ENCODE results near the gene VPS33A.
"Not testable (repeated sequence)": the region's sequence is repeated elsewhere in the genome, so short reads cannot be mapped to it uniquely, and the experiment has no call there.

Gene VPS33A

DNA sequence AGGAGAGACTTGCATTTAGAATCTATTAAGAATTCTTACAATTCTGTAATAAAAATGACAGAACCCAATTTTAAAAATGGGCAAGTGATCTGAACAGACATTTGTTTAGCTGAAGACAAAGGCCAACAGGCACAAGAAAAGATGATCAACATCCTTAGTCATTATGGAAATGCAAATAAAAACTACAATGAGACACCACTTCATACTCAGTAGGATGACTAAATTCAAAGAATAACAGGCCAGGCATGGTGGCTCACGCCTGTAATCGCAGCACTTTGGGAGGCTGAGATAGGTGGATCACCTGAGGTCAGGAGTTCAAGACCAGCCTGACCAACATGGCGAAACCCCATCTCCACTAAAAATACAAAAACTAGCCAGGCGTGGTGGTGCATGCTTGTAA lies 7.8 kb downstream of the VPS33A start:
- not testable (repeated sequence) for DNase-seq (ENCODE audit: low read depth in 2 of 3, low spot score in 2 of 3)

DNA sequence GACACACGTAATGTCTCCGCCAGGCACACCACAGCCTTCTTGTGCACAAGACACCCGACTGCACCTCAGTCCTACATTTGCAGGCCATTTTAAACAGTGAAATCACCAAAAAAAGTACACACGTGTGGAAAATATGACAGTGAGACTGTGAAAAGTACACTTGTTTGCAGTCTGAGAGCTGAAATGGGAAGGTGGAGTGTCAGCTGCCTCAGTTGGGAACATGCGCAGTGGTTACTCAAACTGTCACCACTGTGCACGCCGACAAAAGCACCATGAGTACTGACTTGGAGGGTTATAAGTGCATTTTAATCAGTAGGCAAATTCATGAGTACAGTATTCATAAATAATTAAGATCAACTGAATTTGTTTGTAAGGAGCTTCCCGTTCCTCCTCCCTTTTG lies 15.8 kb downstream of the VPS33A start:
- DNase-seq (ENCODE audit: low read depth in 2 of 3, low spot score in 2 of 3) = no peak

- no peak for DNase-seq (ENCODE audit: low read depth in 2 of 3, low spot score in 2 of 3)
Measured at GRCh38 chr12:122250047-122250446, 16.2 kb downstream of the VPS33A start.

- DNase-seq (ENCODE audit: low read depth in 2 of 3, low spot score in 2 of 3) = no peak
Measured at GRCh38 chr12:122245553-122245952, 20.7 kb downstream of the VPS33A start.

DNA sequence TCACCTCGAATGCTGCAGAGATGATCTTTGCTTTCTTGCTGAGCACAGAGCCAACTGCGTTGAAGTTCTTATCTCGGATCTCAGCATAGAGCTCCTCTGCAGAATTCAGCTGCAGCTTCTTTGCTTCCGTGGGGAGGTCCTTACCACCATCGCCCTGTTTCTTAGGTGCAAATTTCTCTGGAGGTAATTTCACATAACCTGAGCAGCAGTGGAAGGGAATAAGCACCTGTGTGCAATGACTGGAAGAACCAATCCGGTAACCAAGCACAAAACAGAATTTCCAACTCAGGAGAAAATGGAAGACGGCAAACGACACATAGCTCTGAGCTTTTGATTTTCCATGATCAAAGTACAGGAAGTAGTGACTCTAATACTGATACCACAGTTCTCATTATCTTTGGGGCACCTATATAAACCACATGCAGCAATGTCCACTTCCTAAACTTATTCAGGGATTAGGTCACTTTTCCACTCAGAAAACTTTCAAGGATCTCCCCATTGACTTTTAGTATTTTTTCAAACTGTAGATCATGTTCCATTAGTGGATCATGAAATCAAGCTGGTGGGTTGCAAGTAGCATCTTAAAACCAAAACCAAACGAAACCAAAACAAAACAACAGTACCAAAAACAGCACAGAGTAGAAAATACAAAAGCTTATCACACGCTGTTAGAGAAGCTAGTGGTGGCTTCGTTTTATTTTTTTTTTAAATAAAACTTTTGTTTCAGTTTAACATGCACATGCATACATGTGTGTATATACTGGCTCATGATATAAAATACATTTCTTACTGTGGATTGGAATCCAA lies 21.5 kb downstream of the VPS33A start:
- no peak for DNase-seq (ENCODE audit: low read depth in 2 of 3, low spot score in 2 of 3)

DNA sequence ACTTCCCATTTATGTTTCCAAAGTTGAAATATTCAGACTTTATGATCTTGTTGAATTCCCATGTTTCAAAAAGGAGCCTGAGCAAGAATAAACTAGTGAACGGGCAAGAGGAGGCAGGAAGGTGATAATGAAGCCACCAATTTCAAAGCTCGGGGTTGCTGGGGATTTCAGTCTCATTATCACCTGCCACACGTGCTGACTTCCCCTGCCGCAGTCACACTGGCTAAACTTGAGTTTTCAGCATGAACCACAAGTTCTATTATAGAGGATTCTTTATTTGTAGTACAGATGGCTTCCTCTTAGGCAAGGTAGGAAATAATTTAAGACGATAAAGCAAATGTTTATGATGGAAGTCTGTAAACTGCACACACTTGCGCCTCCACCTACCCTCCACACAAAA lies 22.3 kb downstream of the VPS33A start:
- no peak for DNase-seq (ENCODE audit: low read depth in 2 of 3, low spot score in 2 of 3)

- DNase-seq (ENCODE audit: low read depth in 2 of 3, low spot score in 2 of 3) = no peak
Measured at GRCh38 chr12:122238861-122239260, 27.4 kb downstream of the VPS33A start.

DNA sequence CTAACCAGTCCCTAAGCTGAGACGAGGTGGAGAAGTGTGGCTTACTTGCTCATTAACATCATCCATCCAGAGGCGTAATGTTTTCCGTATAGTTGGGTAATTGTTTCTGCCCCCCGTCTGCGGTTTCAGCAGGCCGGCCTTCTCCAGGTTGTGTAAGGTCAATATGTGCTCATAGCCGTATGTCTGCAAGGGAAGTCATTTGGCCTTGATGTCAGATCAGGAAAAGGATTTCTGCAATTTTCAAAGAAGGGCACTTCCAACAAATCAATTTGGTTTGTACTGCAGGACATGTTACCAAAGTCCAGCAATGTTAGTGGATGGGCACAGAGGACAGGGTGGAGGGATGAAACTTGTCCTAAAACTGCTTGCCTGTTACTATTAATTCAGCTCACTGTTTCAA lies 30.6 kb downstream of the VPS33A start:
- no peak for DNase-seq (ENCODE audit: low read depth in 2 of 3, low spot score in 2 of 3)

- DNase-seq (ENCODE audit: low read depth in 2 of 3, low spot score in 2 of 3) = no peak
Measured at GRCh38 chr12:122232691-122233090, 33.6 kb downstream of the VPS33A start.

DNA sequence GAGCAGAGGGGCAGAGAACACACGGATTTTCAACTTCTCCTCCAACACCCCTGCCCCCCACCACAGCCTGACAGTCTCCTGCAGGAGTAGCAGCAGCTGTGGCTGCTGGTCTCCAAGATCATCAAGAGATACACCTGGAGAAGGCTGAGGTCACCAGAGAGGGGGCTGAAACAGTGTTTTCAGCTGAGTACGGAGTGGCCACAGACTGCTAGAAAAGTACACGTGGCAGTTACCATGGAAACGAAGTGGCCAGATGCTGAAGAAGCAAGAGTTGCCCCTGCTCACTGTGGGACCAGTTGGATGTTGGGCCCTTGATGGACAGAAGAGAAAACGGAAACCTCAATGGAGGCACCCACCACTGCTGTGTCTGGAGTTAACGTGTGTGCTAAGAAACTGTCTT lies 35.5 kb downstream of the VPS33A start:
- no peak for DNase-seq (ENCODE audit: low read depth in 2 of 3, low spot score in 2 of 3)

DNA sequence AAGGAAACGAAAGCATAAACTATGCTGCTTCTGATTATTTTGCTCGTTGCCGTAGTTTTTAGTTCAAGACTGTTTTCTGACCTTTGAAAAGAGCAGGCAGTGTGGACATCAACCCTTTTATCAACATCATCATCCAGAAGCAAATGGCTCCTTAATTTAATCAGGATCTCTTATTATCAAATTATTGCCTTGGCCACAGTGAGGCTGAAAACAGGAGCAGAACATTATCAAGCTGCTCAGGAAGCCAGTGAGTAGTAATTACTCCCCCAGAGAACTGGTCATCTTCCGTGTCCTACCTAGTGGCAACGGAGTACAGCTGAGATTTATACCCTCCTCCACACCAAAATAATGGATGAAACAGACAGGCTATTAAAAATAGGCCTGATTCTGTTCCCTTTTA lies 38.2 kb downstream of the VPS33A start:
- no peak for DNase-seq (ENCODE audit: low read depth in 2 of 3, low spot score in 2 of 3)

- no peak for DNase-seq (ENCODE audit: low read depth in 2 of 3, low spot score in 2 of 3)
Measured at GRCh38 chr12:122227341-122227740, 39.0 kb downstream of the VPS33A start.

- no peak for DNase-seq (ENCODE audit: low read depth in 2 of 3, low spot score in 2 of 3)
Measured at GRCh38 chr12:122226366-122227125, 39.7 kb downstream of the VPS33A start.

DNA sequence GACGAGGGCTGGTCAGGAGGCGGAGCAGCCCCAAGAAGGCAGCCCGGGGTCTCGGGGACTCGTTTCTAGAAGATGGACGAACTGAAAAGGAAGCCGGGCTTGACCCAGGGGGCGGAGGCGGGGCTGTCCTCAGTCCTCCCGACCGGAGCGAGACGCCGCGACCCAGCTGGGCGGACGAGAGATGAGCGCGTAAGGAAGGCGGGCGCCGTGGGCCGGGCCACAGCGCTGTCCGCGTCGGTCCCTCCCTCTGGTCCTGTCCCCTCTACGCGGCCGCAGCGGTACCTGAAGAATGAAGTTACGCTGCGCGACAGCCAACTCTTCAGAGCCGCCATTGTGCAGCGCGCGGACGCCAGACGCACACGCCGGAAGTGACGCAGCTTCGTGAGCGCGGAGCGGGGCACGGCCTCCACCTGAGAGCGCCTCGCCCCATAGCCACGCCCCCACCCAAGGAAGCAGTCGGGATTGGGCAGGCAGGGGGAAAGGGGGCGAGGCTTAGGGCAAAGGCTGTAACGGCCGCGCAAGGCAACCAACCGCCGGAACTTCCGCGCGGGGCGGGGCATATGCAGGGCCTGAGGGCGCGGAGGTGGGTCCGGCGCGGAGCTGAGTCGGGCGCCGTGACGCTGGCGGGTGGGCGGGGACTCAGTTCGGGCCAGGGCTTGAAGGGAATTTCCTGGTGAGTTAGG lies 40.5 kb downstream of the VPS33A start, which contains the start of gene DIABLO:
Gene DIABLO, minus strand, starts transcription at position 370 of the 683 bp plus-strand sequence. Its CDS starts 38 bp downstream, at position 332.
- peak; percentile 97 to 100 (median 97) for DNase-seq (ENCODE audit: low read depth in 2 of 3, low spot score in 2 of 3)

DNA sequence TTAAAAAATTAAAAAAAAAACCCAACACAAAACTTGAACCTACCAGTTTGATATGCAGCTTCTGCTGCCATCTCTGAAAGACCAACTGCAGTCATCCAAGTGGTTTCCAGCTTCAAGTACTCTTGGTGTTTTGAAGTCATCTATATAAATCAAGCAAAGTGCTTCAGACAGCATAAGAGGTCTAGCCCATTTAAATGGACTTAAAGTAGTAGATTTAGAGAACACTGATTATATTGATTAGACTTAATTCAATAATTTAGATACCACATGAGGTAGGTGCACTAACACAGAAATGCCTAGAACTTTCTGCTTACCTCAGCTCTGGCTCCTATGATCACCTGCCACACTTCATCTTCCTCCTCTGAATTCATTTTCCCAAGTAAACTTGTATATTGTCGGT lies 49.8 kb downstream of the VPS33A start:
- no peak for DNase-seq (ENCODE audit: low read depth in 2 of 3, low spot score in 2 of 3)

- no peak for DNase-seq (ENCODE audit: low read depth in 2 of 3, low spot score in 2 of 3)
Measured at GRCh38 chr12:122215771-122216170, 50.5 kb downstream of the VPS33A start.

GRCh38 chr12:122208073-122208820 lies 58.0 kb downstream of the VPS33A start:
- DNase-seq (ENCODE audit: low read depth in 2 of 3, low spot score in 2 of 3) = no peak

DNA sequence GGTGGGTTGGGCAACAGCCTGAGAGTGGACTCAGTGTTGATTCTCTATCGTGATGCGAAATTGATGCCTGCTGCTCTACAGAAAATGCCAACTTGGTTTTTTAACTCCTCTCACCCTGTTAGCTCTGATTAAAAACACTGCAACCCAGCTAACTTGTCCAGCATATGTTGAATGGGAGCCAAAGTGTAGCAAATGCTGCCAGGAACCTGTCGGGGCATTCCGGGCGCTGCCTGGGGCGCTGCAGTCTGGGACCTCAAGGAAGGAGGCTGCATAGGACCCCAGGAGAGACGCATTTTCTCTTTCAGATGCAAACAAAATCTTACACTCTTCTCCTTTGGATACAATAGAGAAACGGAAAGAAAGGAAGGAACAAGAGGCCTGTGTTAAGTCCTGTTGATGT lies 58.9 kb downstream of the VPS33A start:
- DNase-seq (ENCODE audit: low read depth in 2 of 3, low spot score in 2 of 3) = no peak

- no peak for DNase-seq (ENCODE audit: low read depth in 2 of 3, low spot score in 2 of 3)
Measured at GRCh38 chr12:122206976-122207375, 59.3 kb downstream of the VPS33A start.

DNA sequence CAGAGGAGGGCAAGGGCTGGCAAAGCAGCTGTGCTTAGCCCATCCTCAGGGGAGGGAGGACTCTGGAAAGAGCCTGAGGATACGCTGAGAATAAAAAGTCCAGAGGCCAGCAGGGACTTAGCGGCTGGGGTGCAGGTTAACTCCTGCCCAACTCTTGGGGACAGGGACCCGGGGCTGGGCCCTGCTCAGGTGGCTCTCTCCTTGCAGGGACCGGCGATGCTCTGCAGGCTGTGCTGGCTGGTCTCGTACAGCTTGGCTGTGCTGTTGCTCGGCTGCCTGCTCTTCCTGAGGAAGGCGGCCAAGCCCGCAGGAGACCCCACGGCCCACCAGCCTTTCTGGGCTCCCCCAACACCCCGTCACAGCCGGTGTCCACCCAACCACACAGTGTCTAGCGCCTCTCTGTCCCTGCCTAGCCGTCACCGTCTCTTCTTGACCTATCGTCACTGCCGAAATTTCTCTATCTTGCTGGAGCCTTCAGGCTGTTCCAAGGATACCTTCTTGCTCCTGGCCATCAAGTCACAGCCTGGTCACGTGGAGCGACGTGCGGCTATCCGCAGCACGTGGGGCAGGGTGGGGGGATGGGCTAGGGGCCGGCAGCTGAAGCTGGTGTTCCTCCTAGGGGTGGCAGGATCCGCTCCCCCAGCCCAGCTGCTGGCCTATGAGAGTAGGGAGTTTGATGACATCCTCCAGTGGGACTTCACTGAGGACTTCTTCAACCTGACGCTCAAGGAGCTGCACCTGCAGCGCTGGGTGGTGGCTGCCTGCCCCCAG lies 60.0 kb downstream of the VPS33A start:
- DNase-seq (ENCODE audit: low read depth in 2 of 3, low spot score in 2 of 3) = no peak
